CD4-positive, alpha-beta T cell treated with Interferon gamma for 1 hour (primary cell): Measurements from ENCODE around the gene SF3A2.
A peak's percentile ranks its signal among the peaks of the same experiment; 100 is the strongest.

Experiments used
- DNase-seq: peaks from one replicate; pipeline ENCODE4 v3.0.0-alpha.2; 2020

Gene SF3A2

GRCh38 chr19:2255112-2255845 lies 18.7 kb downstream of the SF3A2 start:
- no peak for DNase-seq

GRCh38 chr19:2255982-2256685 lies 19.5 kb downstream of the SF3A2 start, which contains the start of gene JSRP1:
Gene JSRP1, minus strand, starts transcription at chr19:2256417. Its CDS starts 1,103 bp downstream, at chr19:2255314.
- peak; percentile 43 for DNase-seq

- no peak for DNase-seq
These were observed 22.7 kb downstream of the SF3A2 start for GRCh38 chr19:2259336-2259735.

- no peak for DNase-seq
These were observed 23.7 kb downstream of the SF3A2 start for GRCh38 chr19:2260341-2260805.

GRCh38 chr19:2261438-2262172 lies 25.0 kb downstream of the SF3A2 start:
- DNase-seq, result peak; percentile 61

- DNase-seq, result peak; percentile 70
These were observed 29.8 kb downstream of the SF3A2 start for GRCh38 chr19:2266183-2266993.

- no peak for DNase-seq
These were observed 31.8 kb downstream of the SF3A2 start for GRCh38 chr19:2268480-2268830.

- DNase-seq, result no peak
These were observed 32.2 kb downstream of the SF3A2 start for GRCh38 chr19:2268861-2269243.

- DNase-seq, result peak; percentile 98
These were observed 32.9 kb downstream of the SF3A2 start for GRCh38 chr19:2269244-2270156.

GRCh38 chr19:2270157-2270422 lies 33.5 kb downstream of the SF3A2 start:
- peak; percentile 33 for DNase-seq

GRCh38 chr19:2270423-2271233 lies 34.0 kb downstream of the SF3A2 start:
- peak; percentile 85 for DNase-seq

GRCh38 chr19:2271234-2272103 lies 34.8 kb downstream of the SF3A2 start:
- DNase-seq, result no peak

- DNase-seq, result peak; percentile 83
These were observed 36.9 kb downstream of the SF3A2 start for GRCh38 chr19:2273356-2274184.

- DNase-seq, result no peak
These were observed 37.6 kb downstream of the SF3A2 start for GRCh38 chr19:2274185-2274711.

GRCh38 chr19:2274931-2275535 lies 38.4 kb downstream of the SF3A2 start:
- peak; percentile 66 for DNase-seq

GRCh38 chr19:2275588-2276428 lies 39.2 kb downstream of the SF3A2 start:
- no peak for DNase-seq

- DNase-seq, result no peak
These were observed 39.9 kb downstream of the SF3A2 start for GRCh38 chr19:2276429-2276986.
